Right lung (tissue), 10 donors: ENCODE measurements around the gene GJA1. TPM values are rescaled to one million over a fixed set of nuclear protein-coding genes. Genes with fewer than 3 reads are reported as not detected.
"Not testable (repeated sequence)": the region's sequence is repeated elsewhere in the genome, so short reads cannot be mapped to it uniquely, and the experiment has no call there.

Experiments used
- DNase-seq, 2 donors: peaks; one replicate each; pipeline ENCODE4 v3.0.0-alpha.2; 2013
- long read RNA-seq, 8 donors: transcript quantifications; one replicate each; lab custom pipeline, GENCODE V29; 2026
- polyA plus RNA-seq, 5 donors: library from polyadenylated mRNA; unstranded; fragments of 120-200 nt; gene quantifications; one replicate each; pipeline versions ENCODE4 v1.2.1 to v1.2.3, GENCODE V29; 2013; ENCODE audit warnings: inconsistent platforms in 1 of 5, low replicate concordance in 1 of 5; ENCODE audit not compliant: insufficient read length in 5 of 5, insufficient read depth in 1 of 5

The GJA1 gene
- 100 to 1,000 TPM in 4 of 5 donors, 10 to 100 TPM in 1; 95.5 to 138 (median 122) TPM for polyA plus RNA-seq
- long read RNA-seq, donor 1, transcript GJA1-204 (2 exons, 3,152 nt), result major isoform, 26 of 96 reads
- long read RNA-seq, donor 1, partial matches to known transcripts, result 70 of 96 reads
- long read RNA-seq, donor 1, other reads (novel, unspliced or antisense), result 0 of 96 reads
- long read RNA-seq, donor 2, transcript GJA1-204 (2 exons, 3,152 nt), result major isoform, 12 of 12 reads
- long read RNA-seq, donor 2, partial matches to known transcripts, result 0 of 12 reads
- long read RNA-seq, donor 2, other reads (novel, unspliced or antisense), result 0 of 12 reads
- long read RNA-seq, donor 3, transcript GJA1-204 (2 exons, 3,152 nt), result major isoform, 11 of 11 reads
- long read RNA-seq, donor 3, partial matches to known transcripts, result 0 of 11 reads
- long read RNA-seq, donor 3, other reads (novel, unspliced or antisense), result 0 of 11 reads
- long read RNA-seq, donor 4, transcript GJA1-204 (2 exons, 3,152 nt), result major isoform, 7 of 8 reads
- long read RNA-seq, donor 4, partial matches to known transcripts, result 0 of 8 reads
- long read RNA-seq, donor 4, other reads (novel, unspliced or antisense), result 0 of 8 reads
- long read RNA-seq, donor 5, transcript GJA1-204 (2 exons, 3,152 nt), result major isoform, 23 of 24 reads
- long read RNA-seq, donor 5, partial matches to known transcripts, result 0 of 24 reads
- long read RNA-seq, donor 5, other reads (novel, unspliced or antisense), result 0 of 24 reads
- long read RNA-seq, donor 6, transcript GJA1-204 (2 exons, 3,152 nt), result major isoform, 10 of 10 reads
- long read RNA-seq, donor 6, partial matches to known transcripts, result 0 of 10 reads
- long read RNA-seq, donor 6, other reads (novel, unspliced or antisense), result 0 of 10 reads
- long read RNA-seq, donor 7, transcript GJA1-204 (2 exons, 3,152 nt), result major isoform, 11 of 12 reads
- long read RNA-seq, donor 7, partial matches to known transcripts, result 0 of 12 reads
- long read RNA-seq, donor 7, other reads (novel, unspliced or antisense), result 0 of 12 reads
- long read RNA-seq, donor 8, partial matches to known transcripts, result 0 of 1 reads
- long read RNA-seq, donor 8, other reads (novel, unspliced or antisense), result 0 of 1 reads

DNA sequence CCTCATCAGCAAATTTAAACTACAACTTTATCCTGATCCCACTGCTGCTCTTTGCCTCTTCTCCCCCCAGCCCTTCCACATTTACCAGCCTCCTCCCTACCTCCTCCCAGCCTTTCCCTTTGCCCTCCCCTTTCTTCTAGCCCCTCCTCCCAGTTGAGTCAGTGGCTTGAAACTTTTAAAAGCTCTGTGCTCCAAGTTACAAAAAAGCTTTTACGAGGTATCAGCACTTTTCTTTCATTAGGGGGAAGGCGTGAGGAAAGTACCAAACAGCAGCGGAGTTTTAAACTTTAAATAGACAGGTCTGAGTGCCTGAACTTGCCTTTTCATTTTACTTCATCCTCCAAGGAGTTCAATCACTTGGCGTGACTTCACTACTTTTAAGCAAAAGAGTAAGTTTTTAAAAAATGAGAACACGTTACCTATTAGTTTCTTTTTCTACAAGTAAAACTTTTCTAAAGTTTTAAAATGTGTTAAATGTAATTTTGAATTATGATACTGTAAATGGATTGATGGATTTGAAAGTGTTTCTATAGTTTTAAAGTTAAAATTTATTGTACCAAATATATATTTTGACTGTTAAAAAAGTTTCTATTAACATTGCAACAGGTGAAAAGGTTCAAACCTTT is at the start of gene GJA1:
TSS of gene GJA1 (plus strand) at position 203 of the 626 bp plus-strand sequence. CDS start 11,202 bp downstream, outside the sequence.
- peak; percentile 63 to 78 for DNase-seq

DNA sequence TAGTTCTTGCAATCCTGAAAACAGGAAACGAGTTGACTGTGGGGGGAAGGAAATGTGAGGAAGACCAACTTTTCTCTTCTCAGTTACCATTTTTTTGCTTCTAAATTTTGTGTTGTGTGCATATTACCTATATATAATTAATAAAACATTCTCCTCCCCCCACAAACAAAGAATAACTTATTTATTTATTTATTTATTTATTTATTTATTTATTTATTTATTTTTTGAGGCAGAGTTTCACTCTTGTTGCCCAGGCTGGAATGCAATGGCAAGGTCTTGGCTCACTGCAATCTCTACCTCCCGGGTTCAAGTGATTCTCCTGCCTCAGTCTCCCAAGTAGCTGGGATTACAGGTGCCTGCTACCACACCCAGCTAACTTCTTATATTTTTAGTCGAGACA is 48.9 kb upstream of the GJA1 start:
- DNase-seq, result not testable (repeated sequence)

GRCh38 chr6:121389419-121389818 is 46.0 kb upstream of the GJA1 start:
- no peak for DNase-seq

- DNase-seq, result no peak
These were observed 41.5 kb upstream of the GJA1 start for GRCh38 chr6:121393731-121394505.

DNA sequence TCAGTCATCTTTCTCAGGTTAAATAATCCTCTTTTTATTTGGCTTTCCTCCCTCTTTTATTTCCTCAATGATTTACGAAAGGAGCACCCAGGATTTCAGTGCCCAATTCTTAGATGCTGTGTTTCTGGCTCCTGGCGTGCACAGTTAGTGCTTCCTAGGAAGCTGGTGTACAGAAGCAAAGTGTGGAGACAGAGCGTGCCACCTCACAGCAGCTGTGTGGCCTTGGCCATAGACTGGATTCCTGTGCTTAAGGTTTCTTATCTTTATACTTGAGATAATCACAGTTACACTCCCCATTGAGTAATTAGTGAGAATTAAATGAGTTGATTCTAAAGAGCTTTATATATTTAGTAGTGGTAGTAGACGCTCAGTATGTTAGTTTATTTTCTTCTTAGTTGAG is 39.7 kb upstream of the GJA1 start:
- DNase-seq, result no peak

- DNase-seq, result not testable (repeated sequence)
These were observed 38.3 kb upstream of the GJA1 start for GRCh38 chr6:121397188-121397587.

DNA sequence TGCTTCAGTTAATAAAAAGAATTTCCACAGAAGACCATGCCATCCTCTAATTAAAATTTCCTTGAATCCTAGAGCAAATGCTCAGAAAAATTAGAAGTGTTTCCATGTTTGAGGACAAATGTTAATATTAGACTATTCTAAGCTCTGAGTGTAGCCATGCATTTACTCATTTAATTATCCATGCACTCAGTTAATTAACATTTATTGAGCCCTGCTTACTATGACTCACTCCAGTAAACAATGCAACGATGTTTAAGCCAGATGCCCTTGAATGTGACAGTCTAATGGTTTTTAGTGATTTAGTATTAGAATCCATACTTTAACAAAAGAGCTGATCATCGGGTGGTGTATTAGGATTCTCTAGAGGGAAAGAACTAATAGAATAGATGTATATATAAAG is 37.3 kb upstream of the GJA1 start:
- DNase-seq, result no peak

- no peak for DNase-seq
These were observed 35.5 kb upstream of the GJA1 start for GRCh38 chr6:121399966-121400365.

GRCh38 chr6:121403964-121404363 is 31.5 kb upstream of the GJA1 start:
- DNase-seq, result no peak

DNA sequence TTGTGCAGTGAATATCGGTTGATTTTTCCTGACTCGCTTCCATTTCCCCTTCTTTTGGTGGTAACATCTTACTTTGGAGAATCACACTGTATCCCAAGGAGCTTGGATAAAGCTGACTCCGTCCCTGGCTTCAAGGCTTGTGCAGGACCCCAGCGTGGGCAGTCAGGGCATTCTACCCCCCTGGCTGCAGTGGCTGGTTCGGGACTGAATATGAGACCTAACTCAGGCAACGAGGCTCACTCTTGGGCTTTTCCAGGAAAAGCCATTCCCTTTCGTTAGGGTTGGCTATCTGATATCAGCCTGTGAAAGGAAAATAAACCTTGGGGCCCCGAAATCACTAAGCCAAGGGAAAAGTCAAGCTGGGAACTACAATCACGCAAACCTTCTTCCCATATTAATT is 30.1 kb upstream of the GJA1 start:
- DNase-seq, result no peak

DNA sequence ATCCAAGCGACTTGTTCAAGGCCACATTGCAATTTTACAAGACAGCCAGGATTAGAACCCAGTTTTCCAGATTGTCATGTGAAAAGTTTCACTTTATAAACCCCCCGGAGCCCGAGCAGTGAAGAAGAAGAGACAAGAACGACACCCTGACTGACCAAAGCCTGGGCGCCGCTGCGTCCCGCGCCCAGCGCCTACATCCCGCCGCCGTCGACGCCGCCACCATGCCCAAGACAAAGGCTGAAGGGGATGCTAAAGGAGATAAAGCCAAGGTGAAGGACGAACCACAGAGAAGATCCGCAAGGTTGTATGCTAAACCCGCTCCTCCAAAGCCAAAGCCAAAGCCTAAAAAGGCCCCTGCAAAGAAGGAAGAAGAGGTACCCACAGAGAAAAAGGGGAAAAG is 27.1 kb upstream of the GJA1 start:
- no peak for DNase-seq

DNA sequence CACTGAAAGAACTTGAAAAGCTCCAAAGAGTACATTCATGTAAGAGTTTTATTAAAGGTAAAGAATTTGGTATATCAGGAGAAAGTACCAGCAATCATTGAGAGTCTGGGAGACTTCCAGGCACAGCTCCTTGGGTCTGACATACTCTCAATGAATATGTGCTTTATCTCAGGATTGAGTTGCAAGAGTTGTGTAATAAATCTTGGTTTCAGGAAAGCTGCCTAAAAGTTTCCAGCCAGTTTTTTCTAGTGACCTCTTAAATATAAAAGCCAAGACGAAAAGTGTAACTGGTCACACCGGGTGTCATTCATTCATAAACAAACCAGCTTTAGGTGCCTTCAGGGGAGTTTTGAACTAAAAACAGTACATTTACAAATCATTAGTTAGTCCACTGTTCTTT is 21.6 kb upstream of the GJA1 start:
- no peak for DNase-seq

DNA sequence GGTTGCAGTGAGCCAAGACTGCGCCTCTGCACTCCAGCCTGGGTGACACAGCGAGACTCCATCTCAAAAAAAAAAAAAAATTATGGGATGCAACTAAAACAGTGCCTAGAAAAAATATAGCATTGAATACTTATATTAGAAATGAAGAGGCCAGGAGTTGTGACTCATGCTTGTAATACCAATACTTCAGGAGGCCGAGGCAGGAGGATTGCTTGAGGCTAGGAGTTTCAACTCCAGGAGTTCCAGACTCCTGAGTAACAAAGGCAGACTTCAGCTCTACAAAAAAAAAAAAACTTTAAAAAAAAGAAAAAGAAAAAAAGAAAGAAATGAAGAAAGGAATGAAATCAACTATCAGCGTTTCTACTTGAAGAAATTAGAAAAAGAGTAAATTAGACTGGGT is 17.1 kb upstream of the GJA1 start:
- DNase-seq, result no peak

GRCh38 chr6:121426686-121427085 is 8.8 kb upstream of the GJA1 start:
- no peak for DNase-seq

- no peak for DNase-seq
These were observed 6.3 kb upstream of the GJA1 start for GRCh38 chr6:121428872-121429756.

- no peak for DNase-seq
These were observed 4.7 kb upstream of the GJA1 start for GRCh38 chr6:121430514-121431460.

DNA sequence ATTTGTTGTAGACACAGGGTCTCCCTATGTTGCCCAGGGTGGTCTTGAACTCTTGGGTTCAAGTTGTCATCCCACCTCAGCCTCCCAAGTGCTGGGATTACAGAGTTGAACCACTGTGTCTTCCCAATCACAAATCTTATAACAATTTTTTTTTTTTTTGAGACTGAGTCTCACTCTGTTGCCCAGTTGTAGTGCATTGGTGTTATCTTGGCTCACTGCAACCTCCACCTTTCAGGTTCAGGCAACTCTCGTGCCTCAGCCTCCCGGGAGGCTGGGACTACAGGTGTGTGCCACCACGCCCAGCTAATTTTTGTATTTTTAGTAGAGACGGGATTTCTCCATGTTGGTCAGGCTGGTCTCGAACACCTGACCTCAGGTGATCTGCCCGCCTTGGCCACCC is 3.7 kb upstream of the GJA1 start:
- not testable (repeated sequence) for DNase-seq

DNA sequence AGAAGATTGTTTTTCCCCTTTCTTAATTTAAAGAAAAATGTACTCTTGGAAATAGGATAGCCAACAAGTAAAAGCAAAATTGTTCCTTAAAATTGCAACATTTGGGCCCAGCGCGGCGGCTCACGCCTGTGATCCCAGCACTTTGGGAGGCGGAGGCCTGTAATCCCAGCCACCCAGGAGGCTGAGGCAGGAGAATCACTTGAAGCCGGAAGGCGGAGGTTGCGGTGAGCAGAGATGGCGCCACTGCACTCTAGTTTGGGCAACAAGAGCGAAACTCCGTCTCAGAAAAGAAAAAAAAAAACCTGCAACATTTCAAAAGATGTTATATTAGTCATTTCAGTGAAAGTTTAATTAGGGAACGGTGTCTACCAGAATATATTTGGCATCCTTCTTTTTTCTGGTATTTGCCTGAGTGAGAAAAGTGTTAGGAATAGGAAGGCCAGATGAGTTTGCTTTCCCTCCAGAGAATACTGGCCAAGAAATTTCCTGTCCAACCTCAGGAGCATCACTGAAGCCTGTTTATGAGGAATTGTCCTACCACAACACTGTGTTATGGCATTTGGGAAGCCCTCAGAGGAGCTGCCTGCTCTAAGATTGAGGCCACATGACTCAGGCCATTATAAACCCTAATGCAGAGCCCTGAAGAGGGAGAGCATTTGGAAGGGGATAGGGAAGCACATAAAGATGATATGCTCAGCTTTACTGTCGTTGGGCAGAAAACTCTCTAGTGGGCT is 1.2 kb upstream of the GJA1 start:
- no peak for DNase-seq
